ENCODE data around the gene SLC38A3. TPM values are rescaled to one million over a fixed set of nuclear protein-coding genes. Genes with fewer than 3 reads are reported as not detected.

Gene SLC38A3
- total and polyA plus RNA-seq, 11 donors = 1.0 to 14.8 (median 8.4) TPM

- Histone ChIP-seq H3K9me3 (no peaks in the 10 kb centered on the region), H3K4me1 (peaks cover 0 to 14% (median 7%) of the 10 kb centered on the region in 12 donors), H3K27ac (no peak overlapping the region), H3K36me3 (peaks cover 0 to 23% (median 0%) of the 10 kb centered on the region in 9 donors), H3K4me3 (no peak overlapping the region), H3K27me3 (no peaks in the 10 kb centered on the region)
- 59 to 89% (median 78%) methylated on average over 1 to 2 of the region's 2 CpGs for WGBS, 4 donors
- intact Hi-C loops (cut with DNase I) = no loop called here
- no peak for TF ChIP-seq CTCF (IDR thresholded peaks at IDR 0.05)
- no peak for TF ChIP-seq POLR2A (IDR thresholded peaks at IDR 0.05)
- peak in 2 of 5 donors; percentile 35 to 38 for DNase-seq
- no peak for ATAC-seq
Observed at GRCh38 chr3:50177346-50177745, 27.7 kb upstream of the SLC38A3 start.

GRCh38 chr3:50179710-50180109 lies 25.4 kb upstream of the SLC38A3 start:
- TF ChIP-seq POLR2A (IDR thresholded peaks at IDR 0.05) (no peak), CTCF (IDR thresholded peaks at IDR 0.05) (no peak)
- ATAC-seq (no peak), DNase-seq (no peak)
- Histone ChIP-seq H3K27me3 (no peaks in the 10 kb centered on the region), H3K36me3 (peaks cover 0 to 22% (median 2%) of the 10 kb centered on the region in 9 donors), H3K27ac (no peak overlapping the region), H3K4me3 (no peak overlapping the region), H3K9me3 (no peaks in the 10 kb centered on the region), H3K4me1 (no peaks in the 10 kb centered on the region)
- intact Hi-C loops (cut with DNase I) = no loop called here
- WGBS, 4 donors = 41 to 60% (median 41%) methylated on average over 2 of the region's 2 CpGs

- 87 to 96% (median 91%) methylated on average over 4 to 5 of the region's 5 CpGs for WGBS, 4 donors
- Histone ChIP-seq H3K27me3 (no peaks in the 10 kb centered on the region), H3K27ac (no peak overlapping the region), H3K4me1 (no peaks in the 10 kb centered on the region), H3K36me3 (peaks cover 0 to 21% (median 4%) of the 10 kb centered on the region in 9 donors), H3K4me3 (no peak overlapping the region), H3K9me3 (no peaks in the 10 kb centered on the region)
- intact Hi-C loops (cut with DNase I) = no loop called here
- no peak for TF ChIP-seq POLR2A (IDR thresholded peaks at IDR 0.05)
- TF ChIP-seq CTCF (IDR thresholded peaks at IDR 0.05) = no peak
- ATAC-seq (no peak), DNase-seq (no peak)
Observed at GRCh38 chr3:50181985-50182384, 23.1 kb upstream of the SLC38A3 start.

- H3K27ac ChIP-seq = no peak overlapping the region
- no peak overlapping the region for H3K4me3 ChIP-seq
- TF ChIP-seq CTCF (IDR thresholded peaks at IDR 0.05) (no peak), POLR2A (IDR thresholded peaks at IDR 0.05) (no peak)
- 79 to 85% (median 80%) methylated on average over 15 to 26 of the region's 26 CpGs for WGBS, 4 donors
- DNase-seq (no peak), ATAC-seq (no peak)
- no peaks in the 10 kb centered on the region for H3K27me3 ChIP-seq
- H3K36me3 ChIP-seq = peaks cover 0 to 26% (median 4%) of the 10 kb centered on the region in 9 donors
- H3K9me3 ChIP-seq = no peaks in the 10 kb centered on the region
- H3K4me1 ChIP-seq = no peaks in the 10 kb centered on the region
- intact Hi-C loops (cut with DNase I) = no loop called here
Observed at GRCh38 chr3:50182533-50183099, 22.5 kb upstream of the SLC38A3 start.
